HCT116 (cell line): Measurements from ENCODE around the gene ANO4.

Source experiments
- CEBPB ChIP-seq: IDR thresholded peaks from 2 replicates; pipeline ENCODE4 v1.6.1; 2012; ENCODE audit warnings: low read depth
- EZH2phosphoT487 ChIP-seq: fragments of 200-600 bp; IDR thresholded peaks from 2 replicates; pipeline ENCODE4 v1.6.1; 2018; ENCODE audit warnings: antibody characterized with exemption, borderline replicate concordance
- MAX ChIP-seq: IDR thresholded peaks from 2 replicates; pipeline ENCODE4 v1.6.1; 2012
- POLR2A ChIP-seq: IDR thresholded peaks from 2 replicates; pipeline ENCODE4 v1.7.0; 2011; ENCODE audit warnings: borderline replicate concordance; ENCODE audit not compliant: insufficient read depth, insufficient read length; ENCODE audit errors: extremely low read depth
- POLR2AphosphoS5 ChIP-seq: IDR thresholded peaks from 2 replicates; pipeline ENCODE4 v1.6.1; 2011; ENCODE audit warnings: mild to moderate bottlenecking, low read depth, low read length, moderate library complexity
- RAD21 ChIP-seq: IDR thresholded peaks from 2 replicates; pipeline ENCODE4 v1.6.1; 2012; ENCODE audit warnings: low read depth, mild to moderate bottlenecking
- SP1 ChIP-seq: IDR thresholded peaks from 2 replicates; pipeline ENCODE4 v1.6.1; 2012; ENCODE audit warnings: low read depth
- SRF ChIP-seq: IDR thresholded peaks from 2 replicates; pipeline ENCODE4 v1.6.1; 2012; ENCODE audit warnings: low read depth
- ZNF274 ChIP-seq: fragments of 200-500 bp; sonication (Bioruptor generic); IDR thresholded peaks from 2 replicates; pipeline ENCODE4 v1.6.1; 2014; ENCODE audit warnings: mild to moderate bottlenecking, low read depth, low read length, inconsistent platforms
- TF ChIP-seq, protein P1 (sequence below): IDR thresholded peaks from 2 replicates; pipeline ENCODE4 v1.6.1; 2012; ENCODE audit warnings: low read depth
- TF ChIP-seq, protein P2 (sequence below), 3 experiments: fragments of 200-600 bp in 1 of 3; sonication (generic) in 1 of 3; IDR thresholded peaks in 2 of 3; conservative IDR thresholded peaks in 1 of 3; 2 replicates each; pipeline ENCODE4 v1.5.1; 2012 to 2017; ENCODE audit warnings: low read depth in 2 of 3, low read length in 2 of 3, antibody characterized with exemption in 1 of 3, borderline replicate concordance in 1 of 3, control low read depth in 1 of 3, mild to moderate bottlenecking in 1 of 3, mixed read lengths in 1 of 3, mixed run types in 1 of 3, moderate library complexity in 1 of 3; ENCODE audit not compliant: insufficient read depth in 1 of 3

DNA sequence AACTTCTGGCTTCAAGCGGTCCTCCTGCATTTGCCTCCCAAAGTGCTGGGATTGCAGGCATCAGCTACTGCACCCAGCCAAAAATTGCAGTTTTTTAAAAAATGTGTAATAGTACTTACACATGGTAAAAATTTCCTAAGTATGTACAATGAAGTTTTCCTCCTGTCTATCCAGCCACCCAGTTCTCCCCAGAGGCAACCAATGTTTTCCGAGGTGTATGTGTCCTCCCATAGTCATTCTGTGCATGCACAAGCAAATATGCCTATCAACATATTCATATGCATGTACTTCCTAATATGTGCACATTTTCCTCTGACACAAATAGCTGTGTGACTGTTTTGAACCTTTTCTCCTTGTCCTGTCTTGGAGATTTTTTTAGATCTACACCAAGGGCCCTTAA lies 220.5 kb downstream of the ANO4 start:
- TF ChIP-seq, protein P1, sequence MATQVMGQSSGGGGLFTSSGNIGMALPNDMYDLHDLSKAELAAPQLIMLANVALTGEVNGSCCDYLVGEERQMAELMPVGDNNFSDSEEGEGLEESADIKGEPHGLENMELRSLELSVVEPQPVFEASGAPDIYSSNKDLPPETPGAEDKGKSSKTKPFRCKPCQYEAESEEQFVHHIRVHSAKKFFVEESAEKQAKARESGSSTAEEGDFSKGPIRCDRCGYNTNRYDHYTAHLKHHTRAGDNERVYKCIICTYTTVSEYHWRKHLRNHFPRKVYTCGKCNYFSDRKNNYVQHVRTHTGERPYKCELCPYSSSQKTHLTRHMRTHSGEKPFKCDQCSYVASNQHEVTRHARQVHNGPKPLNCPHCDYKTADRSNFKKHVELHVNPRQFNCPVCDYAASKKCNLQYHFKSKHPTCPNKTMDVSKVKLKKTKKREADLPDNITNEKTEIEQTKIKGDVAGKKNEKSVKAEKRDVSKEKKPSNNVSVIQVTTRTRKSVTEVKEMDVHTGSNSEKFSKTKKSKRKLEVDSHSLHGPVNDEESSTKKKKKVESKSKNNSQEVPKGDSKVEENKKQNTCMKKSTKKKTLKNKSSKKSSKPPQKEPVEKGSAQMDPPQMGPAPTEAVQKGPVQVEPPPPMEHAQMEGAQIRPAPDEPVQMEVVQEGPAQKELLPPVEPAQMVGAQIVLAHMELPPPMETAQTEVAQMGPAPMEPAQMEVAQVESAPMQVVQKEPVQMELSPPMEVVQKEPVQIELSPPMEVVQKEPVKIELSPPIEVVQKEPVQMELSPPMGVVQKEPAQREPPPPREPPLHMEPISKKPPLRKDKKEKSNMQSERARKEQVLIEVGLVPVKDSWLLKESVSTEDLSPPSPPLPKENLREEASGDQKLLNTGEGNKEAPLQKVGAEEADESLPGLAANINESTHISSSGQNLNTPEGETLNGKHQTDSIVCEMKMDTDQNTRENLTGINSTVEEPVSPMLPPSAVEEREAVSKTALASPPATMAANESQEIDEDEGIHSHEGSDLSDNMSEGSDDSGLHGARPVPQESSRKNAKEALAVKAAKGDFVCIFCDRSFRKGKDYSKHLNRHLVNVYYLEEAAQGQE = no peak
- TF ChIP-seq, protein P2, sequence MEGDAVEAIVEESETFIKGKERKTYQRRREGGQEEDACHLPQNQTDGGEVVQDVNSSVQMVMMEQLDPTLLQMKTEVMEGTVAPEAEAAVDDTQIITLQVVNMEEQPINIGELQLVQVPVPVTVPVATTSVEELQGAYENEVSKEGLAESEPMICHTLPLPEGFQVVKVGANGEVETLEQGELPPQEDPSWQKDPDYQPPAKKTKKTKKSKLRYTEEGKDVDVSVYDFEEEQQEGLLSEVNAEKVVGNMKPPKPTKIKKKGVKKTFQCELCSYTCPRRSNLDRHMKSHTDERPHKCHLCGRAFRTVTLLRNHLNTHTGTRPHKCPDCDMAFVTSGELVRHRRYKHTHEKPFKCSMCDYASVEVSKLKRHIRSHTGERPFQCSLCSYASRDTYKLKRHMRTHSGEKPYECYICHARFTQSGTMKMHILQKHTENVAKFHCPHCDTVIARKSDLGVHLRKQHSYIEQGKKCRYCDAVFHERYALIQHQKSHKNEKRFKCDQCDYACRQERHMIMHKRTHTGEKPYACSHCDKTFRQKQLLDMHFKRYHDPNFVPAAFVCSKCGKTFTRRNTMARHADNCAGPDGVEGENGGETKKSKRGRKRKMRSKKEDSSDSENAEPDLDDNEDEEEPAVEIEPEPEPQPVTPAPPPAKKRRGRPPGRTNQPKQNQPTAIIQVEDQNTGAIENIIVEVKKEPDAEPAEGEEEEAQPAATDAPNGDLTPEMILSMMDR (IDR thresholded peaks at IDR 0.05 in 2 of 3, conservative IDR thresholded peaks at IDR 0.05 in 1 of 3; ENCODE audit: borderline replicate concordance in 1 of 3, insufficient read depth in 1 of 3, low read depth in 2 of 3, low read length in 2 of 3) = no peak
- TF ChIP-seq ZNF274 (no peak), MAX (no peak), EZH2phosphoT487 (no peak), POLR2AphosphoS5 (no peak), SRF (no peak), SP1 (no peak), CEBPB (no peak), RAD21 (no peak), POLR2A (no peak)
